Common myeloid progenitor, CD34-positive (primary cell): Measurements from ENCODE around the gene DNAH1.

Source experiments
- CTCF ChIA-PET: fragments of 350-600 bp; sonication (Branson Sonifier 250); formaldehyde crosslinking; loops from one replicate; lab custom pipeline; 2021; ENCODE audit warnings: antibody characterized with exemption; lab: Charles Lee
- POLR2A ChIA-PET: fragments of 350-600 bp; sonication (Branson Sonifier 250); formaldehyde crosslinking; loops from one replicate; lab custom pipeline; 2021; ENCODE audit warnings: antibody characterized with exemption; lab: Charles Lee
- DNase-seq, 3 donors: peaks; one replicate each; pipeline versions ENCODE4 v3.0.0 to v3.0.0-alpha.2; 2013
- H3K27ac ChIP-seq, 2 experiments: 1 replicate in 1 of 2; 2 replicates in 1 of 2; pipeline ENCODE4 v1.7.0; 2013; ENCODE audit warnings: inconsistent platforms in 2 of 2, low read length in 2 of 2, mild to moderate bottlenecking in 2 of 2, low read depth in 1 of 2, moderate library complexity in 1 of 2; ENCODE audit not compliant: severe bottlenecking in 2 of 2, insufficient read depth in 1 of 2, poor library complexity in 1 of 2
- H3K27me3 ChIP-seq, 5 experiments: replicated peaks in 2 of 5; 1 replicate in 3 of 5; 2 replicates in 2 of 5; pipeline versions ENCODE4 v1.6.1 to v1.7.0; 2013; ENCODE audit warnings: low read length in 4 of 5, mild to moderate bottlenecking in 2 of 5, moderate library complexity in 2 of 5, inconsistent platforms in 1 of 5; ENCODE audit not compliant: insufficient read depth in 5 of 5, control insufficient read depth in 4 of 5
- H3K36me3 ChIP-seq, 4 experiments: 1 replicate in 2 of 4; 2 replicates in 2 of 4; pipeline versions ENCODE4 v1.6.1 to v1.7.0; 2013; ENCODE audit warnings: low read length in 3 of 4, control low read depth in 1 of 4, mild to moderate bottlenecking in 1 of 4; ENCODE audit not compliant: control insufficient read depth in 4 of 4, insufficient read depth in 4 of 4
- H3K4me1 ChIP-seq, 4 experiments: 1 replicate in 3 of 4; 2 replicates in 1 of 4; pipeline versions ENCODE4 v1.6.1 to v1.7.1; 2013; ENCODE audit warnings: low read length in 3 of 4, mild to moderate bottlenecking in 3 of 4, control low read depth in 1 of 4, inconsistent platforms in 1 of 4, moderate library complexity in 1 of 4; ENCODE audit not compliant: control insufficient read depth in 4 of 4, insufficient read depth in 4 of 4; ENCODE audit errors: control extremely low read depth in 1 of 4
- H3K4me3 ChIP-seq, 7 experiments: 1 replicate in 4 of 7; 2 replicates in 3 of 7; pipeline versions ENCODE4 v1.5.1 to v1.7.0; 2013; ENCODE audit warnings: mild to moderate bottlenecking in 7 of 7, low read length in 6 of 7, moderate library complexity in 6 of 7, inconsistent platforms in 2 of 7, low read depth in 2 of 7, control low read depth in 1 of 7; ENCODE audit not compliant: insufficient read depth in 4 of 7, control insufficient read depth in 1 of 7; ENCODE audit errors: extremely low read depth in 1 of 7
- H3K9me3 ChIP-seq, 5 experiments: 1 replicate in 4 of 5; 2 replicates in 1 of 5; pipeline versions ENCODE4 v1.6.1 to v1.7.1; 2013; ENCODE audit warnings: low read length in 4 of 5, mild to moderate bottlenecking in 2 of 5, inconsistent platforms in 1 of 5, low read depth in 1 of 5, moderate library complexity in 1 of 5; ENCODE audit not compliant: control insufficient read depth in 4 of 5, insufficient read depth in 2 of 5; ENCODE audit errors: control extremely low read depth in 1 of 5
- WGBS: methylation state at CpG from one replicate; pipeline ENCODE4 v1.1.5; 2013; ENCODE audit not compliant: insufficient coverage; 5-methylcytosine and 5-hydroxymethylcytosine counted together

DNAH1 gene

GRCh38 chr3:52399593-52399992 is 83.5 kb downstream of the DNAH1 start:
- H3K4me3 ChIP-seq = no peak overlapping the region
- H3K4me1 ChIP-seq = no peaks in the 10 kb centered on the region
- ChIA-PET POLR2A (no interaction called here), CTCF (interaction anchor here (1.0 to 1.8 kb wide), 3 partner anchors 15 to 47 kb away, joined by 3 to 6 read pairs (median 4); no protein-coding TSS in a partner anchor)
- no peaks in the 10 kb centered on the region for H3K9me3 ChIP-seq
- H3K36me3 ChIP-seq = peaks cover 11 to 75% (median 43%) of the 10 kb centered on the region in 4 experiments
- 97% methylated on average over 5 of the region's 6 CpGs for WGBS
- no peak overlapping the region for H3K27ac ChIP-seq
- H3K27me3 ChIP-seq = no peaks in the 10 kb centered on the region
- no peak for DNase-seq

- no peaks in the 10 kb centered on the region for H3K4me1 ChIP-seq
- H3K27ac ChIP-seq = no peak overlapping the region
- no peak overlapping the region for H3K4me3 ChIP-seq
- no peaks in the 10 kb centered on the region for H3K9me3 ChIP-seq
- no peaks in the 10 kb centered on the region for H3K27me3 ChIP-seq
- ChIA-PET POLR2A (interaction anchor here (1.0 kb wide), 1 partner anchor 100 kb away, joined by 3 read pairs; no protein-coding TSS in a partner anchor), CTCF (interaction anchor here (1.8 to 2.3 kb wide), 2 partner anchors 13 to 16 kb away, joined by 5 to 6 read pairs; no protein-coding TSS in a partner anchor)
- 97% methylated on average over 9 of the region's 10 CpGs for WGBS
- peaks cover 14 to 76% (median 49%) of the 10 kb centered on the region in 4 experiments for H3K36me3 ChIP-seq
- DNase-seq = no peak
Observed at GRCh38 chr3:52400275-52400793, 84.2 kb downstream of the DNAH1 start.

GRCh38 chr3:52401021-52401420 is 84.9 kb downstream of the DNAH1 start:
- Histone ChIP-seq H3K27me3 (no peaks in the 10 kb centered on the region), H3K36me3 (peaks cover 14 to 82% (median 53%) of the 10 kb centered on the region in 4 experiments), H3K9me3 (no peaks in the 10 kb centered on the region), H3K27ac (no peak overlapping the region), H3K4me1 (no peaks in the 10 kb centered on the region), H3K4me3 (no peak overlapping the region)
- DNase-seq = no peak
- WGBS = 100% methylated on average over 1 of the region's 1 CpG
- POLR2A ChIA-PET = no interaction called here
- CTCF ChIA-PET = interaction anchor here (0.9 to 2.3 kb wide), 4 partner anchors 11 to 21 kb away, joined by 3 to 6 read pairs (median 4); no protein-coding TSS in a partner anchor

- Histone ChIP-seq H3K36me3 (peaks cover 16 to 87% (median 59%) of the 10 kb centered on the region in 4 experiments), H3K27me3 (no peaks in the 10 kb centered on the region), H3K9me3 (no peaks in the 10 kb centered on the region), H3K4me3 (no peak overlapping the region), H3K27ac (no peak overlapping the region), H3K4me1 (no peaks in the 10 kb centered on the region)
- WGBS = 91% methylated on average over 1 of the region's 1 CpG
- no peak for DNase-seq
- POLR2A ChIA-PET = no interaction called here
- CTCF ChIA-PET = interaction anchor here (0.9 to 2.3 kb wide), 3 partner anchors 11 to 22 kb away, joined by 3 to 5 read pairs (median 3); no protein-coding TSS in a partner anchor
Observed at GRCh38 chr3:52401551-52401950, 85.4 kb downstream of the DNAH1 start.

- ChIA-PET CTCF (interaction anchor here (0.9 to 2.3 kb wide), 4 partner anchors 10 to 23 kb away, joined by 3 to 5 read pairs (median 3); no protein-coding TSS in a partner anchor), POLR2A (no interaction called here)
- DNase-seq = no peak
- H3K36me3 ChIP-seq = peaks cover 16 to 93% (median 64%) of the 10 kb centered on the region in 4 experiments
- no peaks in the 10 kb centered on the region for H3K9me3 ChIP-seq
- WGBS = 98% methylated on average over 14 of the region's 16 CpGs
- no peak overlapping the region for H3K27ac ChIP-seq
- H3K4me3 ChIP-seq = no peak overlapping the region
- H3K27me3 ChIP-seq = no peaks in the 10 kb centered on the region
- H3K4me1 ChIP-seq = no peaks in the 10 kb centered on the region
Observed at GRCh38 chr3:52402101-52402521, 86.0 kb downstream of the DNAH1 start.

- Histone ChIP-seq H3K27me3 (no peaks in the 10 kb centered on the region), H3K9me3 (no peaks in the 10 kb centered on the region), H3K27ac (no peak overlapping the region), H3K4me1 (no peaks in the 10 kb centered on the region), H3K36me3 (peaks cover 16 to 94% (median 71%) of the 10 kb centered on the region in 4 experiments), H3K4me3 (no peak overlapping the region)
- 98% methylated on average over 10 of the region's 11 CpGs for WGBS
- CTCF ChIA-PET = interaction anchor here (0.9 to 1.0 kb wide), 2 partner anchors 10 to 16 kb away, joined by 3 read pairs; no protein-coding TSS in a partner anchor
- DNase-seq = no peak
- POLR2A ChIA-PET = no interaction called here
Observed at GRCh38 chr3:52402706-52403270, 86.7 kb downstream of the DNAH1 start.
